Measurements from ENCODE around the gene NDE1. TPM values are rescaled to one million over a fixed set of nuclear protein-coding genes. Genes with fewer than 3 reads are reported as not detected.

Gene NDE1
- polyA plus RNA-seq, 1 of the 3 experiments (the other 2 are of a cell fraction), result 27.9 TPM

DNA sequence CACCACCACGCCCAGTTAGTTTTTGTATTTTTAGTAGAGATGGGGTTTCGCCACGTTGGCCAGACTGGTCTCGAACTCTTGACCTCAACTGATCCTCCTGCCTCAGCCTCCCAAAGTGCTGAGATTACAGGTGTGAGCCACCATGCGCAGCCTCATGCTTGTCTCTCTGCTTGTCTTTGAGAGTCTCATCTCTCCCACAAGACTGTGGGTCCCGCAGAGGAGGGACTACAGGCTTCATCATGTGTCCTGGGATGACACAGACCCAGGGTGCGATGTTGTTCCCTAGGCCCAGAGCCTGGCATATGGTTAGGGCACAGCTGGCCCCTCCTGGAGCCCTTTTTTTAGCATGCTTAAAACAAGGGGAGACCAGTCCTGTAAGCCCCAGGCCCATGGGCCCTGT is 101.9 kb downstream of the NDE1 start:
- H2AFZ ChIP-seq (ENCODE audit: low read depth), result no peak overlapping the region
- no peaks in the 10 kb centered on the region for H3K9me2 ChIP-seq
- H3K36me3 ChIP-seq (replicated peaks in 1 of 2; ENCODE audit: control insufficient read depth in 1 of 2, insufficient read depth in 2 of 2, low read length in 1 of 2), result no peaks in the 10 kb centered on the region
- 67% methylated on average over 7 of the region's 7 CpGs for WGBS (ENCODE audit: low lambda C conversion rate)
- H4K20me1 ChIP-seq (ENCODE audit: insufficient read depth), result no peaks in the 10 kb centered on the region
- H3K4me2 ChIP-seq, result no peak overlapping the region
- no peaks in the 10 kb centered on the region for H3K4me1 ChIP-seq (ENCODE audit: control insufficient read depth in 1 of 2, insufficient read depth in 2 of 2, low read depth in 1 of 2, low read length in 1 of 2)
- CTCF ChIA-PET, result interaction anchor here (1.3 kb wide), 1 partner anchor 14 kb away, joined by 5 read pairs; no protein-coding TSS in a partner anchor
- POLR2A ChIA-PET, result no interaction called here
- H3K9ac ChIP-seq, result no peak overlapping the region
- H3K4me3 ChIP-seq (ENCODE audit: low read depth in 2 of 2, low read length in 1 of 2), result no peak overlapping the region
- no peak for DNase-seq
- H3F3A ChIP-seq (replicated peaks; ENCODE audit: insufficient read depth), result no peaks in the 10 kb centered on the region
- no peak overlapping the region for H3K27ac ChIP-seq (ENCODE audit: low read depth in 2 of 2, low read length in 1 of 2)
- H3K9me3 ChIP-seq, result no peaks in the 10 kb centered on the region
- no peaks in the 10 kb centered on the region for H3K27me3 ChIP-seq (ENCODE audit: insufficient read depth)
- no peaks in the 10 kb centered on the region for H3K79me2 ChIP-seq (ENCODE audit: insufficient read depth)
- no peak for TF ChIP-seq FOXJ3 (CRISPR knock-in tag; IDR thresholded peaks at IDR 0.05)
- TF ChIP-seq GABPA (IDR thresholded peaks at IDR 0.05; ENCODE audit: low read depth), result no peak
- TF ChIP-seq, protein P1, sequence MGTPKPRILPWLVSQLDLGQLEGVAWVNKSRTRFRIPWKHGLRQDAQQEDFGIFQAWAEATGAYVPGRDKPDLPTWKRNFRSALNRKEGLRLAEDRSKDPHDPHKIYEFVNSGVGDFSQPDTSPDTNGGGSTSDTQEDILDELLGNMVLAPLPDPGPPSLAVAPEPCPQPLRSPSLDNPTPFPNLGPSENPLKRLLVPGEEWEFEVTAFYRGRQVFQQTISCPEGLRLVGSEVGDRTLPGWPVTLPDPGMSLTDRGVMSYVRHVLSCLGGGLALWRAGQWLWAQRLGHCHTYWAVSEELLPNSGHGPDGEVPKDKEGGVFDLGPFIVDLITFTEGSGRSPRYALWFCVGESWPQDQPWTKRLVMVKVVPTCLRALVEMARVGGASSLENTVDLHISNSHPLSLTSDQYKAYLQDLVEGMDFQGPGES (IDR thresholded peaks at IDR 0.05; ENCODE audit: low read depth, low read length), result no peak
- no peak for TF ChIP-seq TCF12 (IDR thresholded peaks at IDR 0.05)
- no peak for TF ChIP-seq NRF1 (IDR thresholded peaks at IDR 0.05; ENCODE audit: low read depth, low read length)
- TF ChIP-seq TAF1 (IDR thresholded peaks at IDR 0.05; ENCODE audit: borderline replicate concordance, low read depth, low read length), result no peak
- TF ChIP-seq ELF1 (IDR thresholded peaks at IDR 0.05), result no peak
- no peak for TF ChIP-seq SIN3A (IDR thresholded peaks at IDR 0.05; ENCODE audit: borderline replicate concordance, low read depth, low read length)
- no peak for TF ChIP-seq CHD2 (IDR thresholded peaks at IDR 0.05; ENCODE audit: low read length, partially characterized antibody)

- no peaks in the 10 kb centered on the region for H3K4me1 ChIP-seq (ENCODE audit: control insufficient read depth in 1 of 2, insufficient read depth in 2 of 2, low read depth in 1 of 2, low read length in 1 of 2)
- no peak overlapping the region for H3K4me2 ChIP-seq
- H3K9me2 ChIP-seq, result no peaks in the 10 kb centered on the region
- no peak for DNase-seq
- H2AFZ ChIP-seq (ENCODE audit: low read depth), result no peak overlapping the region
- no peaks in the 10 kb centered on the region for H3K79me2 ChIP-seq (ENCODE audit: insufficient read depth)
- no peaks in the 10 kb centered on the region for H3K36me3 ChIP-seq (replicated peaks in 1 of 2; ENCODE audit: control insufficient read depth in 1 of 2, insufficient read depth in 2 of 2, low read length in 1 of 2)
- no peak overlapping the region for H3K27ac ChIP-seq (ENCODE audit: low read depth in 2 of 2, low read length in 1 of 2)
- no peaks in the 10 kb centered on the region for H3F3A ChIP-seq (replicated peaks; ENCODE audit: insufficient read depth)
- ChIA-PET CTCF (interaction anchor here (1.3 kb wide), 1 partner anchor 13 kb away, joined by 5 read pairs; no protein-coding TSS in a partner anchor), POLR2A (no interaction called here)
- no peaks in the 10 kb centered on the region for H3K9me3 ChIP-seq
- TF ChIP-seq, protein P2, sequence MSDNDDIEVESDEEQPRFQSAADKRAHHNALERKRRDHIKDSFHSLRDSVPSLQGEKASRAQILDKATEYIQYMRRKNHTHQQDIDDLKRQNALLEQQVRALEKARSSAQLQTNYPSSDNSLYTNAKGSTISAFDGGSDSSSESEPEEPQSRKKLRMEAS (IDR thresholded peaks at IDR 0.05; ENCODE audit: low read depth), result no peak
- TF ChIP-seq FOXJ3 (CRISPR knock-in tag; IDR thresholded peaks at IDR 0.05) (no peak), NFIC (IDR thresholded peaks at IDR 0.05; ENCODE audit: borderline replicate concordance) (no peak), CHD2 (IDR thresholded peaks at IDR 0.05; ENCODE audit: low read length, partially characterized antibody) (no peak), MEF2A (IDR thresholded peaks at IDR 0.05; ENCODE audit: borderline replicate concordance, low read depth) (no peak), FOXM1 (IDR thresholded peaks at IDR 0.05; ENCODE audit: low read depth) (no peak), SIN3A (IDR thresholded peaks at IDR 0.05; ENCODE audit: borderline replicate concordance, low read depth, low read length) (no peak), NRF1 (IDR thresholded peaks at IDR 0.05; ENCODE audit: low read depth, low read length) (no peak), GATA2 (CRISPR knock-in tag; IDR thresholded peaks at IDR 0.05) (no peak), TAF1 (IDR thresholded peaks at IDR 0.05; ENCODE audit: borderline replicate concordance, low read depth, low read length) (no peak), RXRA (IDR thresholded peaks at IDR 0.05; ENCODE audit: borderline replicate concordance, low read depth) (no peak), USF2 (IDR thresholded peaks at IDR 0.05; ENCODE audit: borderline replicate concordance, low read depth, low read length) (no peak)
- TF ChIP-seq, protein P1 (IDR thresholded peaks at IDR 0.05; ENCODE audit: low read depth, low read length), result no peak
- no peak overlapping the region for H3K4me3 ChIP-seq (ENCODE audit: low read depth in 2 of 2, low read length in 1 of 2)
- no peaks in the 10 kb centered on the region for H3K27me3 ChIP-seq (ENCODE audit: insufficient read depth)
- H3K9ac ChIP-seq, result no peak overlapping the region
- H4K20me1 ChIP-seq (ENCODE audit: insufficient read depth), result no peaks in the 10 kb centered on the region
- 58% methylated on average over 10 of the region's 12 CpGs for WGBS (ENCODE audit: low lambda C conversion rate)
Measured at GRCh38 chr16:15752717-15753488, 102.9 kb downstream of the NDE1 start.

All from SK-N-SH (cell line).